K562 (cell line): ENCODE results near the gene KRT39. TPM values are rescaled to one million over a fixed set of nuclear protein-coding genes. Genes with fewer than 3 reads are reported as not detected.

ENCODE experiments used
- ATAC-seq: fragments of 200-7000 bp; cut with Tn5 transposase; 3 replicates; pipeline ENCODE4 v1.9.1; 2020; ENCODE audit warnings: moderate library complexity
- BruUV-seq: library from RNA; stranded (reverse); fragments of 400-500 nt; replicated peaks from 2 replicates; lab custom pipeline; 2021; lab: Mats Ljungman, UMichigan
- CTCF ChIA-PET: fragments of 300-600 bp; formaldehyde crosslinking; extraction: SDS; loops from one replicate; lab custom pipeline; 2021; ENCODE audit warnings: low intra/inter-chr PET ratio; lab: Yijun Ruan, JAX
- POLR2A ChIA-PET: fragments of 300-600, 350-650 bp; sonication (Branson Sonifier 250); formaldehyde crosslinking; extraction: SDS; loops from one replicate; lab custom pipeline; 2021; ENCODE audit warnings: antibody characterized with exemption, inconsistent platforms; lab: Yijun Ruan, JAX
- DNase-seq, 4 experiments: peaks; one replicate each; pipeline versions ENCODE4 v3.0.0 to v3.0.0-alpha.2; 2011 to 2018; ENCODE audit warnings: low spot score in 3 of 4, mixed read lengths in 3 of 4; ENCODE audit errors: extremely low read depth in 1 of 4
- FAIRE-seq: peaks from 2 replicates; lab custom pipeline; 2011; peaks lifted over from hg19 to GRCh38; lab: Jason Lieb, UNC
- H2AFZ ChIP-seq: 2 replicates; pipeline ENCODE4 v1.6.0; 2011; ENCODE audit warnings: low read depth, low read length, control low read depth, inconsistent platforms
- H3K27ac ChIP-seq: fragments of 200-600 bp; 3 replicates; pipeline ENCODE4 v1.8.0; 2011; ENCODE audit warnings: low read depth, mild to moderate bottlenecking, control low read depth, inconsistent platforms, low read length, moderate library complexity, mixed read lengths; ENCODE audit errors: extremely low read depth
- H3K27me3 ChIP-seq, 2 experiments: fragments of 300-600 bp in 1 of 2; 2 replicates in 1 of 2; 3 replicates in 1 of 2; pipeline versions ENCODE4 v1.6.0 to v1.8.0; 2011; ENCODE audit warnings: inconsistent platforms in 2 of 2, low read length in 2 of 2, mild to moderate bottlenecking in 1 of 2, mixed read lengths in 1 of 2, moderate library complexity in 1 of 2; ENCODE audit not compliant: control insufficient read depth in 2 of 2, insufficient read depth in 2 of 2
- H3K36me3 ChIP-seq: fragments of 300-600 bp; 3 replicates; pipeline ENCODE4 v1.8.0; 2011; ENCODE audit warnings: mild to moderate bottlenecking, low read length, inconsistent platforms; ENCODE audit not compliant: control insufficient read depth, insufficient read depth
- H3K4me1 ChIP-seq, 2 experiments: fragments of 200-600 bp in 1 of 2; replicated peaks in 1 of 2; 2 replicates in 1 of 2; 3 replicates in 1 of 2; pipeline versions ENCODE4 v1.5.1 to v1.8.0; 2011; ENCODE audit warnings: inconsistent platforms in 2 of 2, low read length in 2 of 2, mild to moderate bottlenecking in 1 of 2, mixed read lengths in 1 of 2, moderate library complexity in 1 of 2; ENCODE audit not compliant: control insufficient read depth in 2 of 2, insufficient read depth in 2 of 2
- H3K4me2 ChIP-seq: 2 replicates; pipeline ENCODE4 v1.6.1; 2011; ENCODE audit warnings: low read length, control low read depth, inconsistent platforms, mixed read lengths; ENCODE audit not compliant: insufficient read depth
- H3K4me3 ChIP-seq: fragments of 200-600 bp; sonication (generic), shearing (Covaris generic); 2 replicates; pipeline ENCODE4 v1.5.1; 2016; ENCODE audit warnings: control low read depth, inconsistent platforms
- H3K79me2 ChIP-seq: fragments of 200-600 bp; 3 replicates; pipeline ENCODE4 v1.8.0; 2011; ENCODE audit warnings: low read length, inconsistent platforms; ENCODE audit not compliant: control insufficient read depth, insufficient read depth
- H3K9ac ChIP-seq, 2 experiments: 2 replicates each; pipeline versions ENCODE4 v1.6.0 to v1.6.1; 2011; ENCODE audit warnings: low read depth in 2 of 2, low read length in 2 of 2, control low read depth in 1 of 2, inconsistent platforms in 1 of 2, mild to moderate bottlenecking in 1 of 2, mixed read lengths in 1 of 2; ENCODE audit not compliant: insufficient read depth in 1 of 2
- H3K9me1 ChIP-seq: one replicate; pipeline ENCODE4 v1.6.0; 2011; ENCODE audit warnings: inconsistent platforms, mild to moderate bottlenecking, low read length, moderate library complexity; ENCODE audit not compliant: control insufficient read depth, insufficient read depth
- H3K9me3 ChIP-seq: replicated peaks from 2 replicates; pipeline ENCODE4 v1.5.1; 2011; ENCODE audit warnings: low read depth, low read length, inconsistent platforms; ENCODE audit not compliant: control insufficient read depth, insufficient read depth
- H4K20me1 ChIP-seq: replicated peaks from 2 replicates; pipeline ENCODE4 v1.6.1; 2011; ENCODE audit warnings: low read length, inconsistent platforms, mixed read lengths; ENCODE audit not compliant: control insufficient read depth, insufficient read depth
- ASH1L ChIP-seq: fragments of 450-650 bp; IDR thresholded peaks from 2 replicates; pipeline ENCODE4 v1.6.1; 2018; ENCODE audit warnings: borderline replicate concordance, mild to moderate bottlenecking, low read depth; ENCODE audit not compliant: partially characterized antibody
- ELF2 ChIP-seq: fragments of 250-450 bp; sonication (Bioruptor Pico); IDR thresholded peaks from 2 replicates; pipeline ENCODE4 v1.5.0; 2021; ENCODE audit warnings: mild to moderate bottlenecking
- FIP1L1 ChIP-seq: fragments of 200-400 bp; formaldehyde crosslinking; IDR thresholded peaks from 2 replicates; pipeline ENCODE4 v1.6.1; 2018; ENCODE audit warnings: mild to moderate bottlenecking, low read depth, low read length; ENCODE audit not compliant: poor library complexity, severe bottlenecking
- IRF9 ChIP-seq: fragments of 450-650 bp; IDR thresholded peaks from 2 replicates; pipeline ENCODE4 v1.6.1; 2016; ENCODE audit warnings: missing biosample characterization, missing genetic modification characterization
- LEF1 ChIP-seq: fragments of 450-650 bp; IDR thresholded peaks from 2 replicates; pipeline ENCODE4 v1.6.1; 2016; ENCODE audit warnings: mild to moderate bottlenecking
- MAX ChIP-seq: sonication (generic); formaldehyde crosslinking; IDR thresholded peaks from 2 replicates; pipeline ENCODE4 v1.9.0; 2022; ENCODE audit warnings: mild to moderate bottlenecking, missing genetic modification reagents
- NRF1 ChIP-seq, 2 experiments: fragments of 450-650 bp; IDR thresholded peaks in 1 of 2; conservative IDR thresholded peaks in 1 of 2; 2 replicates each; pipeline ENCODE4 v1.6.1; 2014; ENCODE audit warnings: mild to moderate bottlenecking in 2 of 2
- RAD21 ChIP-seq, 2 experiments: fragments of 250-450 bp in 1 of 2; fragments of 450-650 bp in 1 of 2; sonication (Bioruptor Pico) in 1 of 2; formaldehyde crosslinking in 1 of 2; IDR thresholded peaks in 1 of 2; conservative IDR thresholded peaks in 1 of 2; 2 replicates each; pipeline versions ENCODE4 v1.4.0 to v1.8.0; 2020 to 2022; ENCODE audit warnings: mild to moderate bottlenecking in 2 of 2, moderate library complexity in 1 of 2
- RUNX1 ChIP-seq: sonication (generic); IDR thresholded peaks from 2 replicates; pipeline ENCODE4 v1.6.1; 2016; ENCODE audit warnings: antibody characterized with exemption, low read depth
- TGIF2 ChIP-seq: sonication (generic); formaldehyde crosslinking; IDR thresholded peaks from 2 replicates; pipeline ENCODE4 v1.8.1; 2022; ENCODE audit warnings: mild to moderate bottlenecking, missing genetic modification reagents, moderate library complexity
- YY1 ChIP-seq, 3 experiments: IDR thresholded peaks; 2 replicates each; pipeline ENCODE4 v1.6.1; 2011; ENCODE audit warnings: low read length in 2 of 3, mild to moderate bottlenecking in 2 of 3, moderate library complexity in 2 of 3, borderline replicate concordance in 1 of 3, control low read depth in 1 of 3, low read depth in 1 of 3; ENCODE audit not compliant: insufficient read depth in 3 of 3, insufficient replicate concordance in 2 of 3, control insufficient read depth in 1 of 3, insufficient read length in 1 of 3; ENCODE audit errors: extremely low read depth in 1 of 3
- ZNF436 ChIP-seq: fragments of 250-450, 450-650 bp; sonication (Bioruptor Pico); formaldehyde crosslinking; IDR thresholded peaks from 2 replicates; pipeline ENCODE4 v1.7.0; 2020; ENCODE audit warnings: mild to moderate bottlenecking
- ZNF644 ChIP-seq: fragments of 200-800 bp; sonication (Bioruptor generic); IDR thresholded peaks from 2 replicates; pipeline ENCODE4 v1.6.1; 2016; ENCODE audit warnings: low read depth, missing genetic modification characterization, missing compliant biosample characterization
- ZNF764 ChIP-seq: fragments of 250-450 bp; sonication (Bioruptor Pico); IDR thresholded peaks from 2 replicates; pipeline ENCODE4 v1.4.0; 2020; ENCODE audit warnings: low read depth, mild to moderate bottlenecking, moderate library complexity
- WGBS: fragments of 100-300 bp; shearing (Covaris generic); methylation state at CpG from one replicate; pipeline ENCODE4 v1.1.6; 2016; ENCODE audit warnings: low coverage, mixed read lengths; ENCODE audit not compliant: insufficient coverage; ENCODE audit errors: missing lambda C conversion rate; 5-methylcytosine and 5-hydroxymethylcytosine counted together
- in situ Hi-C: fragments of 300-500 bp; cut with MboI; formaldehyde crosslinking; loops from 4 replicates; pipeline ENCODE4 v1.15.0; 2018; ENCODE audit warnings: inconsistent platforms, mixed read lengths
- intact Hi-C: fragments of 100-400 bp; cut with micrococcal nuclease; formaldehyde crosslinking; loops from 2 replicates; pipeline ENCODE4 v1.14.2; 2022
- polyA plus RNA-seq, 8 experiments: library from polyadenylated mRNA; depleted of rRNA in 4 of 8; stranded (reverse) in 5 of 8; unstranded in 3 of 8; fragments of >200 nt; fragmentation: Nextera tagmentation in 2 of 8; fragmentation: Illumina TruSeq in 1 of 8; extraction: Ambion mirVana in 2 of 8; extraction: Trizol in 1 of 8; gene quantifications; 2 replicates each; pipeline versions ENCODE4 v1.2.1 to v1.2.3, GENCODE V29; 2011 to 2014; ENCODE audit warnings: inconsistent platforms in 1 of 8, missing spikeins in 1 of 8
- total RNA-seq, 7 experiments: library from RNA; depleted of rRNA in 6 of 7; stranded (reverse); fragments of >200 nt in 6 of 7; fragmentation: Illumina TruSeq in 2 of 7; extraction: Trizol in 2 of 7; gene quantifications; 2 replicates each; pipeline versions ENCODE4 v1.2.1 to v1.2.3, GENCODE V29; 2011 to 2021; ENCODE audit warnings: low replicate concordance in 1 of 7

Gene KRT39
- total and polyA plus RNA-seq, 9 of the 15 experiments (the other 6 are each of a cell fraction or from before 2014, with no cell fraction given) = not detected

DNA sequence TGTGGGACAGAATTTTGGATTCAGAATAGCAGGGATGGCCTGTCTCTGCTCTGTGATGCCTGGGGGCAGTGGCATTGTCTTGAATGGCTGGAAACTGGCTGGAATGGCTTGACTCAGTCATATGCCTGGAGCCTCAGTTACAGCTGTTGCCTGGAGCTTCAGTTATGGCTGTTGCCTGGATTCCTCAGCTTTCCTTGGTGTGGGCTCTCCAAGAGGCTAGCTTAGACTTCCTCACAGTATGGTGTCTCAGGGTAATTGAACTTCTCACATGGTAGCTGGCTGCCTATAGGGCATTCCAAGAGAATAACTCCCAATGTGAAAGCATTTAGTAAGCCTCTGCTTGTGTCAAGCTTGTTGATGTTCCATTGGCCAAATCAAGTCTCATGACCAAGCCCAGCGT lies 50.4 kb downstream of the KRT39 start:
- Histone ChIP-seq H3K4me1 (no peaks in the 10 kb centered on the region), H3K79me2 (no peaks in the 10 kb centered on the region), H3K4me3 (no peak overlapping the region), H3K9ac (no peak overlapping the region), H3K4me2 (no peak overlapping the region), H2AFZ (no peak overlapping the region), H3K36me3 (no peaks in the 10 kb centered on the region), H3K9me3 (no peaks in the 10 kb centered on the region), H4K20me1 (no peaks in the 10 kb centered on the region), H3K27ac (no peak overlapping the region), H3K9me1 (no peaks in the 10 kb centered on the region), H3K27me3 (peaks cover 10 to 14% of the 10 kb centered on the region in 2 experiments; a peak in 4 of 5 replicates)
- CTCF ChIA-PET = no interaction called here
- in situ Hi-C loops (no loop called here), intact Hi-C loops (no loop called here)
- no peak for DNase-seq
- no peak for FAIRE-seq
- POLR2A ChIA-PET = interaction anchor here (0.6 to 0.7 kb wide), 2 partner anchors 13 to 739 kb away, joined by 3 read pairs; no protein-coding TSS in a partner anchor
- no TSS peak for BruUV-seq
- no peak for ATAC-seq
- 0% methylated on average over 1 of the region's 1 CpG for WGBS
- TF ChIP-seq TGIF2 = no peak
- no peak for TF ChIP-seq YY1 (IDR thresholded peaks at IDR 0.05; ENCODE audit: borderline replicate concordance in 1 of 3, control insufficient read depth in 1 of 3, extremely low read depth in 1 of 3, insufficient read depth in 3 of 3, insufficient read length in 1 of 3, insufficient replicate concordance in 2 of 3, low read depth in 1 of 3, low read length in 2 of 3)

- Histone ChIP-seq H4K20me1 (no peaks in the 10 kb centered on the region), H3K4me2 (no peak overlapping the region), H2AFZ (no peak overlapping the region), H3K27me3 (peaks cover 12 to 18% of the 10 kb centered on the region in 2 experiments; a peak in 4 of 5 replicates), H3K27ac (no peak overlapping the region), H3K36me3 (no peaks in the 10 kb centered on the region), H3K9me3 (no peaks in the 10 kb centered on the region), H3K79me2 (no peaks in the 10 kb centered on the region), H3K9ac (no peak overlapping the region), H3K9me1 (no peaks in the 10 kb centered on the region), H3K4me1 (no peaks in the 10 kb centered on the region), H3K4me3 (no peak overlapping the region)
- FAIRE-seq (no peak), ATAC-seq (no peak), DNase-seq (no peak)
- 0% methylated on average over 2 of the region's 2 CpGs for WGBS
- ChIA-PET POLR2A (interaction anchor here (0.6 kb wide), 2 partner anchors 718 to 740 kb away, joined by 3 read pairs; no protein-coding TSS in a partner anchor), CTCF (no interaction called here)
- no TSS peak for BruUV-seq
- in situ Hi-C loops = no loop called here
- intact Hi-C loops = no loop called here
- TF ChIP-seq RAD21 (CRISPR knock-in tag; conservative IDR thresholded peaks at IDR 0.05 in 1 of 2, IDR thresholded peaks at IDR 0.05 in 1 of 2) (no peak), FIP1L1 (no peak), ZNF764 (no peak), RUNX1 (no peak), ELF2 (CRISPR knock-in tag) (no peak), ZNF644 (tag) (no peak), NRF1 (conservative IDR thresholded peaks at IDR 0.05 in 1 of 2, IDR thresholded peaks at IDR 0.05 in 1 of 2) (no peak), ZNF436 (CRISPR knock-in tag) (no peak), LEF1 (no peak), ASH1L (no peak), IRF9 (tag) (no peak), MAX (CRISPR knock-in tag) (no peak)
These were observed 51.0 kb downstream of the KRT39 start for GRCh38 chr17:40915721-40916256.
